Heart left ventricle (tissue), 16 donors: ENCODE data around the gene AKAP3. TPM values are rescaled to one million over a fixed set of nuclear protein-coding genes. Genes with fewer than 3 reads are reported as not detected.
A peak's percentile ranks its signal among the peaks of the same experiment; 100 is the strongest.

Experiments used
- ATAC-seq, 4 donors: fragments of 200-7000 bp; cut with Tn5 transposase; one replicate each; pipeline ENCODE4 v1.9.1; 2020 to 2022; ENCODE audit warnings: moderate library complexity in 4 of 4, mild to moderate bottlenecking in 3 of 4, moderate number of reproducible peaks in 1 of 4
- DNase-seq, 5 donors: peaks; one replicate each; pipeline ENCODE4 v3.0.0-alpha.2; 2020
- H3K27ac ChIP-seq, 12 donors: fragments of 200-600 bp; sonication (generic) in 4 of 12; one replicate each; pipeline versions ENCODE4 v1.5.0 to v1.8.0; 2016 to 2022; ENCODE audit warnings: mild to moderate bottlenecking in 2 of 12
- H3K27me3 ChIP-seq, 9 donors: fragments of 200-600 bp; sonication (generic) in 2 of 9; one replicate each; pipeline versions ENCODE4 v1.5.1 to v1.8.0; 2016 to 2022; ENCODE audit warnings: mild to moderate bottlenecking in 3 of 9
- H3K36me3 ChIP-seq, 9 donors: fragments of 200-600 bp; sonication (generic) in 2 of 9; one replicate each; pipeline versions ENCODE4 v1.5.0 to v1.8.0; 2018 to 2022; ENCODE audit warnings: mild to moderate bottlenecking in 2 of 9
- H3K4me1 ChIP-seq, 12 donors: fragments of 200-600 bp; sonication (generic) in 4 of 12; one replicate each; pipeline versions ENCODE4 v1.5.0 to v1.8.0; 2016 to 2022; ENCODE audit warnings: mild to moderate bottlenecking in 3 of 12
- H3K4me3 ChIP-seq, 12 donors: fragments of 200-600 bp; sonication (generic) in 4 of 12; one replicate each; pipeline versions ENCODE4 v1.5.0 to v1.8.0; 2017 to 2022; ENCODE audit warnings: mild to moderate bottlenecking in 9 of 12, moderate library complexity in 4 of 12
- H3K9me3 ChIP-seq, 12 donors: fragments of 200-600 bp; sonication (generic) in 4 of 12; one replicate each; pipeline versions ENCODE4 v1.5.0 to v1.8.0; 2016 to 2022; ENCODE audit warnings: mild to moderate bottlenecking in 1 of 12
- POLR2A ChIP-seq, 2 donors: fragments of 450-650 bp; IDR thresholded peaks; one replicate each; pipeline ENCODE4 v1.6.1; 2017; ENCODE audit warnings: antibody characterized with exemption in 2 of 2, mild to moderate bottlenecking in 2 of 2, moderate library complexity in 2 of 2
- WGBS, 4 donors: extraction: QIAGEN DNeasy Blood & Tissue Kit in 2 of 4; methylation state at CpG; one replicate each; pipeline versions ENCODE4 v1.1.5 to v1.1.7; 2013 to 2018; 5-methylcytosine and 5-hydroxymethylcytosine counted together
- intact Hi-C, 10 donors: fragments of 100-400 bp; cut with DNase I; formaldehyde crosslinking; loops; one replicate each; pipeline versions ENCODE4 v1.11.1 to v1.14.2; 2022
- polyA plus RNA-seq, 2 donors: library from polyadenylated mRNA; stranded (reverse); fragments of 200-250 nt; gene quantifications; one replicate each; pipeline ENCODE4 v1.2.3, GENCODE V29; 2013
- total RNA-seq, 9 donors: library from RNA; depleted of rRNA in 2 of 9; stranded (reverse); fragments of >200 nt in 2 of 9; fragmentation: NEBNext Ultra II Directional in 3 of 9; extraction: Animal tissue kit (Norgen Biotek cat#: 25700) in 3 of 9; gene quantifications; one replicate each; pipeline versions ENCODE4 v1.1.0 to v1.2.4, GENCODE V29; 2016 to 2023
- TF ChIP-seq, protein P1 (sequence below), 12 donors: fragments of 200-600 bp; sonication (generic) in 4 of 12; IDR thresholded peaks; one replicate each; pipeline versions ENCODE4 v1.5.0 to v1.8.0; 2018 to 2022; ENCODE audit warnings: antibody characterized with exemption in 12 of 12, mild to moderate bottlenecking in 5 of 12
- donor health status: ischemic (EF 13 %, LVEDD 7.1; RV severe dilation, severe dysfunction).
- donor health status: healthy with polysubstance abuse.
- donor health status: DM: no; HTN: yes; CAD: no.
- donor health status: DM: no; HTN: no; CAD: no.
- donor health status: ischemic (EF 25% LVEDD 6.9; RV normal size, moderate dysfunction).
- donor health status: ischemic (EF 25% LVEDD 5.7; RV mildly dilated, moderate dysfunction).
- donor health status: healthy.
- donor health status: DM: yes; HTN: yes; CAD: no.
- donor health status: ischemic (EF 35%, LVEDD 5.7; RV mildly dilated, moderate dysfunction).
- donor health status: nonischemic (EF 11% LVEDD 7.7; RV severe dilation, severe dysfunction).
- donor health status: DM: yes; HTN: yes; CAD: no.
- donor health status: PGD.
- donor health status: ischemic (EF 29% LVEDD 5.4; RV normal size, mild dysfunction).
- donor health status: nonischemic (EF 23%, LVEDD 6.1; RV moderate dilation, normal function).

The AKAP3 gene
- total and polyA plus RNA-seq, 11 donors, result 1.9 to 4.0 (median 2.8) TPM

DNA sequence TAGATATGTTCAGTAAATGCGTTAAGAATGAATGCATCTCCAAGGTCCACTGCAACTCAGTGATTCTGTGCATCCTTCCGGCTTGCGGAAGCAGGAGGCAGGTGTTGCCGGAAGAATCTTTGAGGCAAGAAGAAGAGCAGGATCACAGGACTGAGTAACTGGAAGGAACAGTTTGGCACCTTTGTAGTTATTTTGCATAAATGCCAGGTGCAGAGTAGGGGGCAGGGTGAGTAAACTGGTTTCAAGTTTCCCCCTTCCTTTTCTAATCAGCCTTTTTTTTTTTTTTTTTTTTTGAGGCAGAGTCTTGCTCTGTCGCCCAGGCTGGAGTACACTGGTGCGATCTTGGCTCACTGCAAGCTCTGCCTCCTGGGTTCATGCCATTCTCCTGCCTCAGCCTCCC, 64.6 kb downstream of the AKAP3 start:
- no peak for DNase-seq

DNA sequence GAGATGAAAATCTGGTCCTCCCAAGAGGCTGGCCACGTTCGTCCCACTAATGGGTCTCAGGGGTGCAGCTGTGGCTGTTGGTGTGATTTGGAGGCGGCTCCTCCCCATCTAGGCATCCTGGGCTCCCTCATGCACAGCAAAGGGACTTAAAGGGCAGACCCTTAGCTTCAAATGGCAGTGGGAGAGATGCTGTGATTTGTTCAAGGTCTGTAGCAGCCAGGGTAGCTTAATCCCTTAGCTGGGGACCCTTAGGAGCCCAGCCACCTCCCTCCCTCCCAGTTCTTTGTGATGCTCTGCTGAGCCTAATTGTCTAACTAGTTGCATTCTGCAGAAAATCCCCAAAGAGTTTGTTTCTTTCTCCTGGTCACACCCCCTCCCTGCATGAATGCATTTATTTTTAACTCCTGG, 68.6 kb downstream of the AKAP3 start:
- ATAC-seq (no peak), DNase-seq (no peak)
- H3K9me3 ChIP-seq, result no peaks in the 10 kb centered on the region
- no peak for TF ChIP-seq POLR2A (IDR thresholded peaks at IDR 0.05)
- TF ChIP-seq, protein P1, sequence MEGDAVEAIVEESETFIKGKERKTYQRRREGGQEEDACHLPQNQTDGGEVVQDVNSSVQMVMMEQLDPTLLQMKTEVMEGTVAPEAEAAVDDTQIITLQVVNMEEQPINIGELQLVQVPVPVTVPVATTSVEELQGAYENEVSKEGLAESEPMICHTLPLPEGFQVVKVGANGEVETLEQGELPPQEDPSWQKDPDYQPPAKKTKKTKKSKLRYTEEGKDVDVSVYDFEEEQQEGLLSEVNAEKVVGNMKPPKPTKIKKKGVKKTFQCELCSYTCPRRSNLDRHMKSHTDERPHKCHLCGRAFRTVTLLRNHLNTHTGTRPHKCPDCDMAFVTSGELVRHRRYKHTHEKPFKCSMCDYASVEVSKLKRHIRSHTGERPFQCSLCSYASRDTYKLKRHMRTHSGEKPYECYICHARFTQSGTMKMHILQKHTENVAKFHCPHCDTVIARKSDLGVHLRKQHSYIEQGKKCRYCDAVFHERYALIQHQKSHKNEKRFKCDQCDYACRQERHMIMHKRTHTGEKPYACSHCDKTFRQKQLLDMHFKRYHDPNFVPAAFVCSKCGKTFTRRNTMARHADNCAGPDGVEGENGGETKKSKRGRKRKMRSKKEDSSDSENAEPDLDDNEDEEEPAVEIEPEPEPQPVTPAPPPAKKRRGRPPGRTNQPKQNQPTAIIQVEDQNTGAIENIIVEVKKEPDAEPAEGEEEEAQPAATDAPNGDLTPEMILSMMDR (IDR thresholded peaks at IDR 0.05), result no peak
- H3K4me3 ChIP-seq, result no peak overlapping the region
- H3K27me3 ChIP-seq, result peaks cover 0 to 4% (median 0%) of the 10 kb centered on the region in 9 donors
- no peaks in the 10 kb centered on the region for H3K36me3 ChIP-seq
- peaks cover 0 to 4% (median 0%) of the 10 kb centered on the region in 12 donors for H3K4me1 ChIP-seq
- intact Hi-C loops, result loop anchor here in 1 of 10 donors (5.0 kb wide), 1 partner anchor 177 kb away; no protein-coding TSS in a partner anchor
- 60 to 86% (median 61%) methylated on average over 2 to 3 of the region's 3 CpGs for WGBS, 4 donors
- H3K27ac ChIP-seq, result no peak overlapping the region

More for the DNA sequence above, 64.6 kb downstream of the AKAP3 start:
- Histone ChIP-seq H3K27me3 (peaks cover 0 to 7% (median 0%) of the 10 kb centered on the region in 9 donors), H3K9me3 (no peaks in the 10 kb centered on the region), H3K36me3 (no peaks in the 10 kb centered on the region), H3K4me1 (peaks cover 0 to 4% (median 0%) of the 10 kb centered on the region in 12 donors), H3K27ac (no peak overlapping the region), H3K4me3 (no peak overlapping the region)
- WGBS, 4 donors, result 84 to 92% (median 88%) methylated on average over 6 of the region's 6 CpGs
- no peak for ATAC-seq
- intact Hi-C loops, result loop anchor here in 1 of 10 donors (5.0 kb wide), 1 partner anchor 173 kb away; no protein-coding TSS in a partner anchor
- TF ChIP-seq, protein P1 (IDR thresholded peaks at IDR 0.05), result no peak
- no peak for TF ChIP-seq POLR2A (IDR thresholded peaks at IDR 0.05)

DNA sequence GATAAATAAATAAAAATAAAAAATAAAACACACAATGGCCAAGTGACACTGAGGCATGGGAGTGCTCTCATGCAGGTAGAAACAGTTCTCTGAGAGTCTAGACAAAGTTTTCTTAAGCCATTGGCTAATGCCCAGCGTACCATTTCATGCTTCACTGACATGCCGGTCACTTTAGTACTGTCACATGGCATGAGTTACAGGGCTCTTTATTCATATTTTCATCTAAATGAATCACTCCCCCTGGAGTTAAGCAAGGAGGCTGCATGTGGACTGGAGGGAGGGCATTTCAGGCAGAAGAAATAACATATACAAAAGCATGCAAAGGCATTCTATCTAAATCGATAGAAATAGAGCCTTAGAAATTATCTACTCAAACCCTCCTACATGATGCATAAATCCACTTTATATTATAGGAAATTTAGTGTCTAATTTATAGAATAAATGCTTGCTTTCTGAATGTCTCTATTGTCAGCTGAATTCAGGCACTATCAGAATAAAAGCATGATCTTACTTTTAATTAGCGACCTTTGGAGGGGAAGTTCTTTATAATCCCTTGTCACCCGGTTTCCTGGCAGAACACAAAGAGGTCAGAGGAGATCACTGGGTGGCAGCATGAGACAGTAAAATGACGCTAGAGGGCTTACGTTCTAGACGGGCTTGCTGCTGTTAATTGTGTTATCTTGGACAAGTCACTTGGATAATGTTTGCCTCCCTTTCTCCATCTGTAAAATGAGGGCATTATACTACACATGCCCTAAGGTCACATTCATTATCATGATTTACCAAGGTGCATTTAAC, 69.3 kb downstream of the AKAP3 start:
- WGBS, 4 donors, result 27 to 40% (median 33%) methylated on average over 8 of the region's 8 CpGs
- Histone ChIP-seq H3K36me3 (no peaks in the 10 kb centered on the region), H3K27me3 (no peaks in the 10 kb centered on the region), H3K4me1 (peaks cover 0 to 4% (median 0%) of the 10 kb centered on the region in 12 donors), H3K27ac (peak overlapping the region in 1 of 12 donors; percentile 2), H3K9me3 (no peaks in the 10 kb centered on the region), H3K4me3 (no peak overlapping the region)
- ATAC-seq, result peak in 1 of 4 donors; percentile 44
- no peak for TF ChIP-seq POLR2A (IDR thresholded peaks at IDR 0.05)
- TF ChIP-seq, protein P1 (IDR thresholded peaks at IDR 0.05), result peak in 4 of 12 donors; percentile 13 to 35 (median 28)
- no peak for DNase-seq
- intact Hi-C loops, result loop anchor here in 3 of 10 donors (5.0 to 10.0 kb wide), 2 partner anchors 175 to 178 kb away; no protein-coding TSS in a partner anchor

DNA sequence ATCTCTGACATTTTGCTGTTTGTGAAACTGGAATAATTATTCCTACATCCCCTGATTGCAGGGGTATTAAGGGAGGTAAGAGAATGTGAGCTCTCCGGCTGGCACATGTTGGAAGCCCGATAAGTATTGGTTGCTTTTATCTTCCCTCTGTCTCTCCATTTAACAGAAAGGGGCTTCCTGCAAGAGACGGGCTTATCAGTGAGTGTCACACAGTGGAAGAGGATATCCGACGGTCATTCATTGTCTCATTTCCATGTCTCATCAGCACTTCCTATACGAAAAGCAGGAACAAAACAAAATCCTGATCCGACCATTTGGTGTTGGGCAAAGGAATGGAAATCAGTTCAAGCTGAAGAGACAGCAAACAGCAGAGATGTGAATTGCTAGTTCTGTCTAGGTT, 76.2 kb downstream of the AKAP3 start:
- Histone ChIP-seq H3K27me3 (no peaks in the 10 kb centered on the region), H3K4me3 (no peak overlapping the region), H3K27ac (no peak overlapping the region), H3K4me1 (peaks cover 0 to 6% (median 0%) of the 10 kb centered on the region in 12 donors), H3K36me3 (no peaks in the 10 kb centered on the region), H3K9me3 (no peaks in the 10 kb centered on the region)
- no peak for DNase-seq
- no peak for ATAC-seq
- 32 to 37% (median 35%) methylated on average over 7 of the region's 7 CpGs for WGBS, 4 donors
- intact Hi-C loops, result loop anchor here in 1 of 10 donors (10.0 kb wide), 1 partner anchor 182 kb away; no protein-coding TSS in a partner anchor
- TF ChIP-seq, protein P1 (IDR thresholded peaks at IDR 0.05), result no peak
- no peak for TF ChIP-seq POLR2A (IDR thresholded peaks at IDR 0.05)
